Stimulated activated CD4-positive, alpha-beta T cell treated with anti-CD3 and anti-CD28 coated beads, Interleukin-12 subunit alpha, Interleukin-12 subunit beta, amount 100 ng/mL, for 4 hours (primary cell): Measurements from ENCODE around the gene MATK.
"Not testable (repeated sequence)": the region's sequence is repeated elsewhere in the genome, so short reads cannot be mapped to it uniquely, and the experiment has no call there.

ENCODE experiments used
- DNase-seq: peaks from one replicate; pipeline ENCODE4 v3.0.0-alpha.2; 2020

MATK gene

DNA sequence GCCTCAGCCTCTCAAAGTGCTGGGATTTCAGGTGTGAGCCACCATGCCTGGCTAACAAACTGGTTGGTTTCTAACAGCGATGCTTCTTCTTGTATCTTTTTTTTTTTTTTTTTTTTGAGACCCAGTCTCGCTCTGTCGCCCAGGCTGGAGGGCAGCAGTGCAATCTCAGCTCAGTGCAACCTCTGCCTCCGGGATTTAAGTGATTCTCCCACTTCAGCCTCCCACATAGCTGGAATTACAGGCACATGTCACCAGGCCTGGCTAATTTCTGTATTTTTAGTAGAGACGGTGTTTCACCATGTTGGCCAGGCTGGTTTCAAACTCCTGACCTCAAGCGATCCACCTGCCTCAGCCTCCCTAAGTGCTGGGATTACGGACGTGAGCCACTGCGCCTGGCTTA, 30.0 kb upstream of the MATK start:
- not testable (repeated sequence) for DNase-seq

DNA sequence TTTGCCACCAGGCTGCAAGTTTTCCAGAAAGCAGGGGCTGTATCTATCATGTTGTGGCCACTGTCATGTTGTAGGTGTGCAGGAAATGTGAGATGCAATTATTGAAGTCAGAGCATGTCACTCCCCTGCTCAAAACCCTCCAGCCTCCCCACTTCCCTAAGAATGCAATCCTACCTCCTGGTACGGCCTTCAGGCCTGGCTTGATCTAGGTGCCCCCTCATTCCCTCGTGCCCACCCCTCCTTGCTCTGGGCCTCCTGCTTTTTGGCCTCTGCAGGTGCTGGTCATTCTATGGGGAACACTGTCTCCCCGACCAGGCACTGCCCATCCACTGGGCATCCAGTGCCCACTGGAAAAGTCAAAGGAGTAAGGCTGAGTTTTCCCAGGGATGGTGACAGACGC, 28.5 kb upstream of the MATK start:
- DNase-seq = no peak

DNA sequence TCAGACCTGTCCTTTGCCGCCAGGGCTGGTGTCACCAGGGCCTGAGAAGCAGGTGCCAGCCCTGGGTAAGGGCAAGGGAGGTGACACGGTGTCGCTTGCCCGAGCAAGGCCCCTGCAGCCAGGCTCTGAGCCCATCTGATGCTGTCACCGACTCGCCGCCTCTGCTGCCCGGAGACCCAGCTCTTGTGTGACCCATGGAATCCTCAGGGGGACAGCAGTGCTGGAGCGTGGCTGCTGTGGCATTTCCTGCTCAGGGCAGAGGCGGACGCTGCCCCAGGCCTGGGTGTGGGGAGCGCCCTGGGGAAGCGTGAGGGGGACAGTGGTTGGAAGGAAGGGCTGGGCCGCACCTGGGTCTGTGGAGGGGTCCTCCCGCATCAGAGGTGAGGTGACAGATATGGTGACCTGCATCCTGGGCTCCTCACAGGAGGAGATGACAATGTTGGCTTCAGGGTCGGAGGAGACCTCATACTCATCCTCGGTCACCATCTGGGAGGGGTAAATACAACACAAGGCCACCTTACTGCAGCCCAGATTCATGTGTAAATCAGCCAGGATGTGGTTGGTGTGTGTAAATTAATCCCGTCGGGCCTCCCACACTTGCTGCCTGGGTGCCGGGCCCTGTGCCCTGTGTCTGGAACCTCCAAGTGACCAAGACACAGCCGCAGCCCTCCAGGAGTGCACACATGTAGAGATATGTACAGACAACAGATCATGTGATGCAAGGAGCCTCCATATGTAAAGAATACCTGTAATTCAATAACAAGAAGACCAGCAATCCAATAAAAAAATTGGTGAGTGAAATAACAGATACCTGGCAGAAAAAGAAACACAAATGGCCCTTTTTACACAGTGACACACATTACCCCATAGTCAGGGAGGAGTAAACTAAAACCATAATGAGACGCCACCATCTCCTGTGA, 27.6 kb upstream of the MATK start:
- DNase-seq = no peak

DNA sequence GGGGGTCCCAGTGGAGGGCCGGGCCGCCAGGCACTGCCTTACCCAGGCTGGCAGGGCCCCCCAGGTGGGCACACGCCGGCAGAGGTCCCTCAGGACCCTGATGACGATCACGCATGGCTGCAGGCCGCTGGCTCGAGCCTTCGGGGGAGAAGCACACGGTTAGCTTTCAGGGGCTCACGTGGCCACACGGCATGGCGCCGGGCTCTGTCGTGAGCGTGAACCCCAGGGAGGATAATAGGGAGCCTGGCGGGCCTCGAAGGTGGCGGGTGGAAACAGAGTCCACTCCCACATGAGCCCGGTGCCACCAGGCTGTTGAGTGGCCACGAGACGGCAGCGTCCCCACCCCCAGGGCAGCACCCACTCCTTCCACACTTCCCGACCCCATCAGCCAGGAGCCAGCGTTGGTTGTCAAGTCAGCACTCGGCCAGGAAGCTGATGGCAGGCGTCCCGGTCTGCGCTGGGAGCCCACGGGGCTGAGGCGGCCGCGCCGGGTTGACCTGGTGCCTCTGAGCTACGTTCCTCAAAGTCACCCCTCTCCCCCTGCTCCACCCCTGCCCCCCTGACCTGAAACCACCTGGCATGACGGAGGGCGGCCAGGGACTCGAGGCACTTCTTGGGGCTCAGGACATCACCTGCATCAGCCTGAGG, 24.7 kb upstream of the MATK start:
- DNase-seq = no peak

DNA sequence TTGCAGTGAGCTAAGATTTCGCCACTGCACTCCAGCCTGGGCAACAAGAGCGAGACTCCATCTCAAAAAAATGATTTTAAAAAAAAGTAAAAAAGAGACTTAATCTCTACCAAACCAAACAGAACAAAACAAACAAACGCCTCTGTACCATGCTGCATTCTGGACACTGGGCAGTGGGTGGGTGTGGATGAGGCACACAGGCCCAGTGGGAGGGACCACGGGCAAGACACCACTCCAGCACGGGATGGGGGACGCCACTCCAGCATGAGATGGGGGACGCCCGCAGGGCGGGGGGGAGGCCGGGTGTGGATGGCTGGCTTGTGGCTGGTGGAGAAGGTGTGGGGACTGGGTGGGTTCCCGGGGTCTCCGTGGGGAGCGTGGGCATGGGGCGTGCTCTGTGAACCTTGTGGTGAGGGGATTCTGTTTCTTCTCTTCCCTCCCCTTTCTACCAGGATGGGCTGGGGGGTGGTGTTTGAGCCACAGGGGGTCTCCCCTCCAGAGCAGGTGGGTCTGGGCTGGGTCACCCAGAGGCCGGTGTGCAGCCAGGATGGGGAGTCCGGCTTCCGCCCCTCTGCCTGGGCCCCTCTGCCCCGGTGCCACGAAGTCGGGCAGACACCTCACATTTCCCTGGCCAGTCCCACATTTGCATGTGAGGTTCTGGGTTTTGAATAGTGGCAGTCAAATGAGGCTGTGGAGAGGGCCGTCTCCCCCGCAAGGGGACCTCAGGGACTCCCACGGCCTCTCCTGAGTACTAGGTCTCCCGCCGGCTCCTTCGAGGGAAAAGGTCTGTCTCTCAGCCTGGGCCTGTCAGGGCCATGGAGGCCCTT, 23.9 kb upstream of the MATK start:
- DNase-seq = no peak

DNA sequence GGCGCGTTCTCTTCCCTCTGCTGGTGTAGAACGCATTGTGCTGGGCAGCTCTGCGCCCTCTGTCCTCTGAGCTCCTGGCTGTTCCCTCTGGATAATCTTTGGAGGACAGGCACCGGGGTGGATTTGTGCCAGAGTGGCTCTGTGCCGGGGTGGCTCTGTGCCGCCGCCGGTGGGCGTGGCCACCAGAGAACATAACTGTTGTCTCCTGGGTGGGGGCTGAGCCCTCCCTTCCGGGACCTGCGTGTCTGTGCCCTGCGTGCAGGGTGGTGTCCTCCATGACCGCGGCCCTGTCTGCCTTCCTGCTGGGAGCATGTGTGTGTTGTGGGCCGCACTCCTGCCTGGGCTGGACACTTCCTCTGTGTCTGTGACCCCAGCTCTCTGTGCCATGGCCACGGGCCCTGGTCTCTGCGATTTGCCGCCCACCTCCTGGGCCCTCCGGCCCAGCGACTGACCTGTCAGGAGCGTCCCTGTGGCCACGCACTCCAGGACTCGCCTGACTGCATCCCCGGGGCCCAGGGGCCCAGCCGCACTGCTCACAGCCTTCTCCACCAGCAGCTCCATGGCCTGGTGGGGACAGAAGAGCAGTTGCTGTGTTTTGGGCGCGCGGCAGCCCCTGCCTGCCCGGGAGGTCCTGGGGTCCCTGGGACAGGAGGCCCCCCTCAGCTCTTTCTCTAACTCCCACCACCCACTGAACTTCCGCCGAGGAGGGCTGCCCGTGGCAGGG, 22.4 kb upstream of the MATK start:
- DNase-seq = no peak

DNA sequence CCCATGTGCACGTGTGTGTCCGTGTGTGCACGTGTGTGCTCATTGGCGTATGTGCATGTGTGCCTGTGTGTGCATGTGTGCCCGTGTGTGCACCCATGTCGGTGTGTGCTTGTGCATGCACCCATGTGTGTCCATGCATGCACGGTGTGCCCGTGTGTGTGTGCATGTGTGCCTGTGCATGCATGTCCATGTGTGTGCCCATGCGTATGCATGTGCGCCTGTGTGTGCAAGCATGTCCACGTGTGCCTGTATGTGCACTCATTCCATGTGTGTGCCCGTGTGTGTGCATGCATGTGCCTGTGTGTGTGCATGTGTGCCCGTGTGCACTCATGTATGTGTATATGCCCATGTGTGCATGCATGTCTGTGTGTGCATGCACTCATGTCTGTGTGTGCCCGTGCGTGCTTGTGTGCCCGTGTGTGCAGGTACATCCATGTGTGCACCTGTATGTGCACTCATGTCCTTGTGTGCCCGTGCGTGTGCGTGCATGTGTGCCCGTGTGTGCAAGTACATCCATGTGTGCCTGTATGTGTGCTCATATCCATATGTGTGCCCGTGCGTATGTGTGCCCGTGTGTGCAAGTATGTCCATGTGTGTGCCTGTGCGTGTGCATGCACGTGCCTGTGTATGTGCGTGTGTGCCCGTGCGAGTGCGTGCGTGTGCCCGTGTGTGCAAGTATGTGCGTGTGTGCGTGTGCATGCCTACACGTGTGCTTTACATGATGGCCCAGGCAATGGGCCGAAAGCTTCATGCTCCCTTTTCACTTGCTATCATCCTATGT, 21.6 kb upstream of the MATK start:
- DNase-seq = no peak

DNA sequence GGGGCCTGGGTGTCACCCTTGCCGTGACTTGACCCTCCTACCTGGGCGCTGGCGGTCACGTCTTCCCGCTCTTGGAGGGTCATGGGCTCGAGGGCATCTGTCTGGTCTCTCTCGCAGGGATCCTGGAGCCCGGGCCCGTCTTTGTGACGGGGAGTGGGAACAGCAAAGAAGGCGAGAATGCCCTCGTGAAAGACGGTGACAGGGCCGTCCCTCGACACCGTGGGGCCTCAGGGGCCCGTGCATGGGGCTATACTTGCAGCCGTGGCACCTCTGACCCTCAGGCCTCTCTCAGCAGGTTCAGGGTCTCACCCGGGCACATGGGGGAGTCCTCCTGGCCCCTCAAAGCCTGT, 20.9 kb upstream of the MATK start:
- DNase-seq = no peak

DNA sequence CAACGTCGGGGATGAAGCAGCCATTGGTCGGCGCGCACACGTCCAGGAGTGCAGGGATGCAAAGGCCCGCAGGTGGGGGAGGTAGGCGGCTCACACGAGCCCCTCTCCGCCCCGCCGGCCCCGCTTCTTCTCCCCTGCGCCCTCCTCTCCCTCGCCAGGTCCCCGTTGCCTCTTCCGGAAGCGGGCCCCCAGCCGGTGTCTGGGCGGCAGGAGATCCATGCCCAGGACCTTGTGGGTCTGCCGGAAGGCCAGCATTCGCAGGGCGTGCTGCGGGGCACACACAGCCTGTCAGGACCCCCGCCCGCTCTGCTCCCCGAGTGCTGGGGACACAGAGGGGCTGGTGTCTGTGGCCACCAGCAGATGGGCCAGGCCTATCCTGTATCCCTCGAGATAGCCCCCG, 19.7 kb upstream of the MATK start:
- DNase-seq = no peak

DNA sequence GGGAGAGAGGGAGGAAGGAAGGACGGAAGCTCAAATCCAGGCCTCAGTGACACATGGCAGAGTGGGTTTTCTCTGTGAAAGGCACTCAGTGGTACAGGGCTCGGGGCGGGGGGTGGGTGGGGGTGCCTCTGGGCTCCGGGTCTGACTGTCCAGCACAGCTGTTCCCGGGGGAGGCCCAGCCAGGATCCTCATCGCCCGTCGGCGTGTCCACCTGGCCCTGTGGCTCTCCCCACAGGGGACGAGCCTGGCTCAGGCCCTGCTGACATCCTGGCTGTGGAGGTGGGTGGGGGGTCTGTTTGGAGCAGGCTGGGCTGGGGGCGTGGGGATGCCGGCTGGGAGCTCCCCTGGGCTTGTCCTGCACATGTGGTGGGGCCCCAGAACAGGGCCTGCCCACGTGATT, 18.2 kb upstream of the MATK start:
- no peak for DNase-seq

DNA sequence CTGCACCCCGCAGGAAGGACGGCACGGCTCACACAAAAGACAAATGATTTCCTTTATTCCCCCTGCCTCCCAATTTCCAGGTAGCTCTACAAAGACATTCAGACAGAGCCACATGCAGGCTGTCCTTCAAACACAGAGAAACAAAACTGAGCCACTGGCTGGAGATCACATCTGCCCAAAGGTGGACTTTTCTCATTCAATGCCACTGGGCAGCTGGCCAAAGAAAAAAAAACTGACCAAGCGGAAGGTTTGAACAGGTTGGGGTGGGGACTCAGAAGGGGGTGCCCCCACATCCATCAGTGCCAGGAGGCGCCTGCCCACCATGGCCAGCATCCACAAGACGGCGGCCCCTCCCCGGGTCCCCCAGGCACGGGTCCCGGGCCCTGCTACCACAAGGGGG, 17.8 kb upstream of the MATK start:
- DNase-seq = no peak

DNA sequence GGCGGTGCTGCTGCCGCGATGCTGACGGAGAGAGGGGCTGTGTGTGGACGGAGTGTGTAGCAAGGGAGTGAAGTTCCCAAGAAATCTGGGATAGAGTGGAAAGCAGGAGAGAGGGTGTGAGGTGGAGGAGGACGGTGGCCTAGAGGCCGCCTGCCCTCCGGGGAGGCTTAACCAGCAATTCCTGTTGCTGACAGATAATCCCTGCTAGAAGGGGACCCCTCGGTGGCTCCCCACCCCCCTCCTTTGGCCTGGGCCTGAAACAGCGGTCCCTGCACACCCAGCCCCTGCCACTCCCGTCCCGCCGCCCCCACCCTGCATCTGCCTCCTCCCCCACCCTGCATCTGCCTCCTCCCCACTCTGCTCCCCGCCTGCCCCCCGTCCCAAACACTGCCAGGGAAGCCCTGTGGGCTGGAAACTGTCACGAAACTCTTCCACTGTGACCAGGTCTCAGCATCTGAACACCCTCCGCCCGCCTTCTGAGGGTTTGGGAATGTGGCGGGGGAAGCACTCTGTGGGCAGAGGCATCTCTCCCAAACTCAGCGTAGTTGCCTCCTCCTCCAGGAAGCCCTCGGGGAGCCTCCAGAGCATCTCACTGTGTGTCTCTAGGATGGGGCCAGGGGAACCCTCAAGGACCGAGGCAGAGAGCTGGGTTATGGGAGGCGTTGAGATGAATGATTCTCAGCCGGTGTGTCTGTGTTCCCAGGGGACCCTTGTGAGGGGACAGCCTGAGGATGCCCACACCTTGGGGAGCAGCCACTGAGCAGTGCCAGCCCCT, 17.1 kb upstream of the MATK start:
- no peak for DNase-seq

DNA sequence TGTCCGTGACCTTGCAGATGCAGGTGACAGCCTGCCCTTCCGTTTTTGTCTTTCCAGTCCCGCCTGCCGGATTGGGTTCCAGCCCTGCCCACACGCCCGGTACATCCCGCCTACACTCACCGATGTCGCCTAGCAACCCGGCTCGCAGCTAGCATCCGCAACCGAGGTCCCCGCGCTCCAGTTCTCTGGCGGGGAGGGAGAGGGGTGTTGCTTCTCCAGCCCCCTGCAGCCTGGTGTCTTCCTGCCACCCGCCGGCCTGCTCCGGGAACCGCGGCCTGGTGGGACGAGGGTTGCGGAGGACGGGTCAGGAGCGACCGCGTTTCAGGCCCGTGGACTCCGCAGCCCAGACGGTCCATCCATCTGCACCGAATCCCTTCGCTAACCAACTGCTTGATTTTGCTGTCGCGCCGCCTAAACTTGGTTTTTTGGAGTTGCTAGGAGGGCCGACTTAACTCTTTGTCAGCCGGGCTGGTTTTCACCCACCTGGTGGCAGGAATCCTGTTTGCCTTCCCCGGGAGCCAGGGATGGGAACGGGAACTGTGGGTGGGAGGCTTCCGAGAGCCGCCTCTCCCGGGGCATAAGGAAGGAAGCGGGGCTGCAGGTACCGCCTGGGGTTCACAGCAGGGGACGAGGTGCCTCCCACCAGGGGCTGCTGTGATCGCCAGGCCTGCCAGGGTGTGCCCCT, 15.4 kb upstream of the MATK start:
- DNase-seq = peak; percentile 53

DNA sequence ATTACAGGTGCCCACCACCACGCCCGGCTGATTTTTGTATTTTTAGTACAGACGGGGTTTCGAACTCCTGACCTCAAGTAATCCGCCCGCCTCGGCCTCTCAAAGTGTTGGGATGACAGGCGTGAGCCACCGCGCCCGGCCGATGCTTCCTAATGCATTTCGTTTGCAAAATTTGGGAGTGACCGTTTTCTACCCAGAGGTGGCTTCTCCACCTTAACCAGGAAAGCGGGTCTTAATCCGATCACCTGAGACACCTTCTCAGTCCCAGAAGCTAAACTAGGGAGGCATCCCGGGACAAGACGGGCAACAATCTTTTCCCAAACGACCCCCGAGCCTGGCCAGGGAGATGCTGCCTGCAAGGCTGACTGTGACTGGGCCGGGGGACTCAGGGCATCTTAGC, 14.8 kb upstream of the MATK start:
- DNase-seq = no peak

DNA sequence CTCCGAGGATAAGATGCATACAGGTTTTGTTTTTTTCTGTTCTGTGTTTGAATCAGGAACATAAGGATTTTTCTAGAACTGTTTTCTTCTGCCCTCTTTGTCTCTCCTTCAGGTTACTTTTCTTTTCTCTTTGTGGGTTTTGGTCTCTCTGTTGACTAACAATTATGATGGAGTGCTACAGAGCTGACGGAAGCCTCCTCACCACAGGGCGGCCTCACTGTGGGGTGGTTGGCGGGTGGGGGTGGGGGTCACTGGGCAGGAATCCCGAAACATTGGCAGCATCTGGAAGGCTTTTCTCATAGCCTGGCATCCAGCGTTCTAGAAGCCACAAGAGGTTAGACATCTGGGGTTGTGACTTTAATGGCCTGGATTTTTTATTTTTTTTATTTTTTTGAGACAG, 12.0 kb upstream of the MATK start:
- DNase-seq = no peak

DNA sequence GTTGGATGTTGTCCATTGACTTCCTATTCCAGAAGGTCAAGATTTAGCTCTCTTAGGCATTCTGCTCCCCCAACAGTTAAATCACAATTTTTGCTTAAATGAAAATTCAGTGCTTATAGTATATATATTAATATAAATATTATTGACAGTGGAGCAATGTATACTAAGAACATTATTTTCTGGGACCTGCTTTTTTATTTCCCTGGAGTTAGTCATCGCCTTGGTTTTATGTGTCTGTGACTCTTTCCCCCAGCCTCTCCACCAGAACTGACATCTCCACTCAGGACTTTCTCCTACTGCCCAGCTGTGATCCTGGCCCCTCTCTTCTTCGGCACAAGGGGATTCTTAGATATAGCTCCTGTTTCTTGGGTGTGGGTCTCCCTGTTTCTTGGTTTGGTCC, 10.2 kb upstream of the MATK start:
- DNase-seq = no peak

DNA sequence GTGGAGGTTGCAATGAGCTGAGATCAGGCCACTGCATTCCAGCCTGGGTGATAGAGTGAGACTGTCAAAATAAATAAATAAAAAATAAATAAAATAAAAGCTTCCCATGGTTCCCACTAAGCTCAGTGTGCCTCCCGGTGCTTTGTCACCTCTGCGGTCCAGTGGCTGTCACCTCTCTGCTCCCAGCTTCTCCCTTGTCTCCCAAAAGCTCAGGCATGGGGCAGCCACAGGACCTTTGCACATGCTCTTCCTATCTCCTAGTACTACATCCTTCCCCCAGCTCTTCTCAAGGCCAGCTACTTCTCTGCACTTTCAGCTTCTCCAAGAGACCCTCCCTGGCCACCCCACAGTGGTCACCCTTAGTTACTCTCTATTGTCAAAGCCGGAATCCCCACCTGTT, 7.6 kb upstream of the MATK start:
- DNase-seq = no peak

DNA sequence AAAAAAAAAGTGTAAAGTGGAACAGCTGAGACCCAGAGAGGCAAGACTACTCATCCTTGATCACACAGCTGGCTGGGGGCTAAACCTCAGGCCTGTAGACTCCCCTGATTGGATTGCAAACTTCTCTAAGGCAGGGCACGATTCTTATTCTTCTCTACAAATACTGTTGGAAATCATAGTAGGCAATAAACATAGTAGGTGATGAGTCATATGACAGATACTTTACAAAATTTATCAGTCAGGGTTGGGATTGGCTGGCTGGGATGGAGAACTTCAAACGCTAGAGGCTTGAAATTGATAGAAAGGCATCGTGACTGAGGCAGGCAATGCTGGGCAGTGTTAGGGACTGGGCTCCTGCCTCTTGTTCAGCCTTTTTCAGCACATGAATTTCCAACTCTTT, 5.9 kb upstream of the MATK start:
- no peak for DNase-seq

DNA sequence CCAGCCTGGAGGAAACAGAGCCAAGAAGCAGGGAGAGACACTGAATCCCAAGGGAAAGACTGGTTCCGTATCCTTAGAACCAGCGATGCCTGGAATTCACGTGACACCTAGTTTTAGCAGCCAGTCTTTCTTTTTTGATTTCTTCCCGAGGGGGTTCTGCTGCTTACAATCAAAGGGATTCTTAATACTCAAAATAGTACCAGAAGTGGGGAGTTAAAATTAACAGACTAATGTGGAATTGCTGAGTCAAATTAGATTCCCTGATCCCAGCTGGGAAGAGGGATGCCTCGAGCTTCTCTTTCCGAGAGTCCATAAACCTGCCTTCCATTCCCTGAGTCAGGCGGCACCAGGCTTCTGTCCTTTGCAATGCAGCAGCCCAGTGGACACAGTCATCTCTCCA, 4.8 kb upstream of the MATK start:
- no peak for DNase-seq

DNA sequence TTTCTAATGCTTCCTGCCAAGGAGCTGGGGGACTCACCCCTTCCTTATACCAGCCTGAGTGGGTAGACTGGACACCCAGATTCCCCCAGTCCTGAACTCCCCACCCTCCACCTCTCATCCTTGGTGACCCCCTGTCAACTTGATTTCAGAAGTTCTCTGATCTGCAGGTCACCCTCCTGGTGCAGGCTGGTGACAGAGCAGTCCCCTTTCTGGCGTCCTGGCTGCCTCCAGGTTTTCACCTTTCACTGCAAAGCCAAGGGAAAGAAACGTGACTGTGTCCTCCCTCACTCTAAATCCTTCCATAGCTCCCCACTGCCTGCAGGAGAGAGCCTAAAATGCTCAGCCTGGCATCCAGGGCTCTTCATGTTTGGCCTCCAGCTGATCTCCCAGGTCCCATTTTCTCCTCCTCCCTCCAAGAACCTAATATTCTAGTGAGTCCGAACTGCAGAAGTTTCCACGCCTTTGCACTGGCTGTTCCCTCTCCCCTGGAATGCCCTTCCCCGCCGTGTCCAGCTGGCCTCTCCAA, 4.1 kb upstream of the MATK start:
- DNase-seq = no peak
